Endothelial cell of umbilical vein (primary cell): ENCODE data around the gene CCDC106. TPM values are rescaled to one million over a fixed set of nuclear protein-coding genes. Genes with fewer than 3 reads are reported as not detected.

ENCODE experiments used
- BruUV-seq: library from RNA; stranded (reverse); fragments of 400-500 nt; replicated peaks from 2 replicates; lab custom pipeline; 2021; lab: Mats Ljungman, UMichigan
- CTCF ChIA-PET: fragments of 300-600, 350-600 bp; sonication (Branson Sonifier 250); formaldehyde crosslinking; loops from one replicate; lab custom pipeline; 2021; ENCODE audit warnings: antibody characterized with exemption, inconsistent platforms; lab: Charles Lee
- POLR2A ChIA-PET: fragments of 300-600, 350-600 bp; sonication (Branson Sonifier 250); formaldehyde crosslinking; loops from one replicate; lab custom pipeline; 2021; ENCODE audit warnings: antibody characterized with exemption, inconsistent platforms; lab: Charles Lee
- DNase-seq: peaks from one replicate; pipeline ENCODE4 v3.0.0-alpha.2; 2011; ENCODE audit warnings: low read depth, low spot score
- FAIRE-seq: peaks from 2 replicates; lab custom pipeline; 2011; peaks lifted over from hg19 to GRCh38; lab: Jason Lieb, UNC
- H2AFZ ChIP-seq: 2 replicates; pipeline ENCODE4 v1.6.0; 2012; ENCODE audit warnings: low read depth, low read length, control low read depth, inconsistent platforms
- H3K27ac ChIP-seq: 2 replicates; pipeline ENCODE4 v1.5.1; 2011; ENCODE audit warnings: low read depth, mild to moderate bottlenecking, control low read depth, low read length, moderate library complexity; ENCODE audit not compliant: insufficient read depth
- H3K27me3 ChIP-seq, 2 experiments: 2 replicates each; pipeline versions ENCODE4 v1.6.0 to v1.6.1; 2011; ENCODE audit warnings: low read length in 2 of 2, mixed read lengths in 1 of 2; ENCODE audit not compliant: control insufficient read depth in 2 of 2, insufficient read depth in 2 of 2
- H3K36me3 ChIP-seq, 2 experiments: 2 replicates in 1 of 2; 3 replicates in 1 of 2; pipeline ENCODE4 v1.5.1; 2011; ENCODE audit warnings: low read length in 2 of 2, mild to moderate bottlenecking in 1 of 2, moderate library complexity in 1 of 2; ENCODE audit not compliant: control insufficient read depth in 2 of 2, insufficient read depth in 2 of 2; ENCODE audit errors: extremely low read depth in 1 of 2
- H3K4me1 ChIP-seq: 3 replicates; pipeline ENCODE4 v1.5.1; 2011; ENCODE audit warnings: mild to moderate bottlenecking, low read length; ENCODE audit not compliant: control insufficient read depth, insufficient read depth; ENCODE audit errors: extremely low read depth
- H3K4me2 ChIP-seq: 2 replicates; pipeline ENCODE4 v1.6.1; 2011; ENCODE audit warnings: low read length, control low read depth, mixed read lengths; ENCODE audit not compliant: insufficient read depth
- H3K4me3 ChIP-seq, 3 experiments: fragments of 200-600 bp in 1 of 3; sonication (generic), shearing (Covaris generic) in 1 of 3; replicated peaks in 1 of 3; 2 replicates each; pipeline ENCODE4 v1.5.1; 2011 to 2016; ENCODE audit warnings: control low read depth in 3 of 3, low read length in 3 of 3, mild to moderate bottlenecking in 2 of 3, inconsistent platforms in 1 of 3, low read depth in 1 of 3, moderate library complexity in 1 of 3; ENCODE audit not compliant: insufficient read depth in 1 of 3
- H3K79me2 ChIP-seq: 2 replicates; pipeline ENCODE4 v1.6.0; 2012; ENCODE audit warnings: low read length, inconsistent platforms; ENCODE audit not compliant: control insufficient read depth, insufficient read depth
- H3K9ac ChIP-seq: replicated peaks from 2 replicates; pipeline ENCODE3; 2011; ENCODE audit warnings: low read length, control low read depth; ENCODE audit not compliant: insufficient read depth; ENCODE audit errors: extremely low read depth
- H3K9me1 ChIP-seq: replicated peaks from 3 replicates; pipeline ENCODE4 v1.6.0; 2011; ENCODE audit warnings: mild to moderate bottlenecking, low read length; ENCODE audit not compliant: control insufficient read depth, insufficient read depth; ENCODE audit errors: extremely low read depth
- H3K9me3 ChIP-seq: replicated peaks from 2 replicates; pipeline ENCODE4 v1.5.1; 2012; ENCODE audit warnings: low read length, inconsistent platforms; ENCODE audit not compliant: control insufficient read depth, insufficient read depth
- H4K20me1 ChIP-seq: replicated peaks from 2 replicates; pipeline ENCODE3; 2011; ENCODE audit warnings: mild to moderate bottlenecking, low read length; ENCODE audit not compliant: control insufficient read depth, insufficient read depth; ENCODE audit errors: extremely low read depth
- EZH2 ChIP-seq: IDR thresholded peaks from 2 replicates; pipeline ENCODE4 v1.6.1; 2012; ENCODE audit warnings: borderline replicate concordance, low read depth, mild to moderate bottlenecking, moderate library complexity, low read length, inconsistent platforms; ENCODE audit not compliant: severe bottlenecking
- FOS ChIP-seq: IDR thresholded peaks from 2 replicates; pipeline ENCODE4 v1.6.1; 2011; ENCODE audit warnings: mild to moderate bottlenecking, low read length, moderate library complexity, borderline replicate concordance; ENCODE audit not compliant: insufficient read depth
- GATA2 ChIP-seq: IDR thresholded peaks from 2 replicates; pipeline ENCODE4 v1.7.0; 2011; ENCODE audit warnings: low read depth, mild to moderate bottlenecking, moderate library complexity, mixed read lengths, low read length; ENCODE audit not compliant: insufficient read length, insufficient read depth
- JUN ChIP-seq: IDR thresholded peaks from 2 replicates; pipeline ENCODE4 v1.6.1; 2011; ENCODE audit warnings: borderline replicate concordance, low read depth; ENCODE audit not compliant: insufficient read length, insufficient read depth
- MYC ChIP-seq: IDR thresholded peaks from one replicate; pipeline ENCODE4 v1.6.1; 2011; ENCODE audit warnings: mild to moderate bottlenecking, low read depth, low read length
- POLR2A ChIP-seq: IDR thresholded peaks from 2 replicates; pipeline ENCODE4 v1.6.1; 2012; ENCODE audit warnings: low read depth, mild to moderate bottlenecking, control low read depth, low read length
- POLR2AphosphoS5 ChIP-seq: IDR thresholded peaks from 2 replicates; pipeline ENCODE4 v1.6.1; 2012; ENCODE audit warnings: low read depth, mild to moderate bottlenecking, control low read depth, low read length, moderate library complexity; ENCODE audit not compliant: insufficient read depth
- dilution Hi-C: fragments of 300-500 bp; cut with MboI; formaldehyde crosslinking; loops from one replicate; pipeline ENCODE4 v1.15.0; 2019; ENCODE audit warnings: low sequenced_read_pairs; ENCODE audit not compliant: extremely low pct_ligation_motif_present
- intact Hi-C: fragments of 100-400 bp; cut with micrococcal nuclease; formaldehyde crosslinking; loops from one replicate; pipeline ENCODE4 v1.10.0; 2022
- polyA plus RNA-seq, 4 experiments: library from polyadenylated mRNA; depleted of rRNA in 3 of 4; stranded (reverse) in 3 of 4; unstranded in 1 of 4; fragments of >200 nt; gene quantifications; 2 replicates each; pipeline versions ENCODE4 v1.2.1 to v1.2.3, GENCODE V29; 2011 to 2012; ENCODE audit warnings: missing spikeins in 1 of 4
- total RNA-seq: library from RNA; stranded (reverse); gene quantifications from 2 replicates; pipeline ENCODE4 v1.2.3, GENCODE V29; 2021
- TF ChIP-seq, protein P1 (sequence below), 2 donors: IDR thresholded peaks; 1 replicate in 1 of 2; 2 replicates in 1 of 2; pipeline ENCODE4 v1.5.1; 2011; ENCODE audit warnings: low read length in 2 of 2, mild to moderate bottlenecking in 2 of 2, moderate library complexity in 2 of 2, control low read depth in 1 of 2, inconsistent platforms in 1 of 2, low read depth in 1 of 2; ENCODE audit not compliant: insufficient read depth in 1 of 2; ENCODE audit errors: extremely low read depth in 1 of 2
- TF ChIP-seq, protein P2 (sequence below): IDR thresholded peaks from 2 replicates; pipeline ENCODE4 v1.6.1; 2011; ENCODE audit not compliant: insufficient read depth, insufficient read length

The CCDC106 gene
- total and polyA plus RNA-seq, 2 donors (not counting 3 experiments of a cell fraction or from before 2014, with no cell fraction given) = 11.8 to 12.0 TPM

DNA sequence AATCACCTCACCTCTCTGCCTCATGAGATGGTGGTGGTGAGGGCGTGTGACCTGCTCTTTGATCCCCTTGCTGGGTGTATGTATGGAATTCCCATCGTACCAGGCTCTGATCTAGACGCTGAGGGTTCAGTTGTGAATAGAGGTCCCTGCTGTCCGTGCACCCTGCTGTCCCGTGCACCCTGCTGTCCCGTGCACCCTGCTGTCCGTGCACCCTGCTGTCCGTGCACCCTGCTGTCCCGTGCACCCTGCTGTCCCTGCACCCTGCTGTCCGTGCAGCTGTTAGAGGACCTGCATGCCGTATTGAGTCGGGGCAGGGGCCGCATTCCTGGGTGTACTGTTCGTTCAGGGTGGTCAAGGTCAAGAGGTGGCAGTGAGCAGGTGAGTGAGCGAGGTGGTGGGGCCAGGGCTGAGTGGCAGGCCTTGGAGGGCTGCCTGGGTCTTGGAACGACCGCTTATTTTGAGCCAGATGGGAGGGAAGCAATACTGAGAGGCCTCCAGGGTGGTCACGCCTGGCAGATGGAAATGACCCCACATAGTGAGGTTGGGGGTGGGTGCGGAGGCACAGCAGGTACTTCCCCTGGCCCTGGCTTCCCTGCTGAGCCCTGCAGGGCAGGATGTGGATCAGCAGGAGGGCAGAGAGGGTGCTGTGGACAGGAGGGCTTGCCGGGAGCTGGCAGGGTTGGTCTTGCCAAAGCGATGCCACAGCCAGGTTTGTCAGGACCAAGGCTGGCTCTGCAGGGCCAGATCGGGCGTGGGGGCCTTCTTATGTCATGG lies 22.5 kb downstream of the CCDC106 start:
- Histone ChIP-seq H3K27me3 (no peaks in the 10 kb centered on the region), H3K27ac (no peak overlapping the region), H2AFZ (no peak overlapping the region), H3K79me2 (peaks cover 76% of the 10 kb centered on the region), H3K36me3 (peaks cover 18 to 47% of the 10 kb centered on the region in 2 experiments), H3K4me1 (peaks cover 8% of the 10 kb centered on the region), H3K4me2 (no peak overlapping the region), H3K9me1 (no peaks in the 10 kb centered on the region), H4K20me1 (peaks cover 5% of the 10 kb centered on the region), H3K9me3 (no peaks in the 10 kb centered on the region), H3K9ac (no peak overlapping the region), H3K4me3 (no peak overlapping the region)
- DNase-seq = peak; percentile 33
- POLR2A ChIA-PET = interaction anchor here (0.9 to 1.0 kb wide), 2 partner anchors 14 to 16 kb away, joined by 3 to 5 read pairs; no protein-coding TSS in a partner anchor
- dilution Hi-C loops (no loop called here), intact Hi-C loops (loop anchor here (1.0 kb wide), 1 partner anchor 38 kb away; no protein-coding TSS in a partner anchor)
- TF ChIP-seq, protein P1, sequence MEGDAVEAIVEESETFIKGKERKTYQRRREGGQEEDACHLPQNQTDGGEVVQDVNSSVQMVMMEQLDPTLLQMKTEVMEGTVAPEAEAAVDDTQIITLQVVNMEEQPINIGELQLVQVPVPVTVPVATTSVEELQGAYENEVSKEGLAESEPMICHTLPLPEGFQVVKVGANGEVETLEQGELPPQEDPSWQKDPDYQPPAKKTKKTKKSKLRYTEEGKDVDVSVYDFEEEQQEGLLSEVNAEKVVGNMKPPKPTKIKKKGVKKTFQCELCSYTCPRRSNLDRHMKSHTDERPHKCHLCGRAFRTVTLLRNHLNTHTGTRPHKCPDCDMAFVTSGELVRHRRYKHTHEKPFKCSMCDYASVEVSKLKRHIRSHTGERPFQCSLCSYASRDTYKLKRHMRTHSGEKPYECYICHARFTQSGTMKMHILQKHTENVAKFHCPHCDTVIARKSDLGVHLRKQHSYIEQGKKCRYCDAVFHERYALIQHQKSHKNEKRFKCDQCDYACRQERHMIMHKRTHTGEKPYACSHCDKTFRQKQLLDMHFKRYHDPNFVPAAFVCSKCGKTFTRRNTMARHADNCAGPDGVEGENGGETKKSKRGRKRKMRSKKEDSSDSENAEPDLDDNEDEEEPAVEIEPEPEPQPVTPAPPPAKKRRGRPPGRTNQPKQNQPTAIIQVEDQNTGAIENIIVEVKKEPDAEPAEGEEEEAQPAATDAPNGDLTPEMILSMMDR (IDR thresholded peaks at IDR 0.05; ENCODE audit: extremely low read depth in 1 of 2, insufficient read depth in 1 of 2, low read depth in 1 of 2, low read length in 2 of 2) = no peak
- no peak for TF ChIP-seq JUN
- no peak for TF ChIP-seq POLR2A
- no peak for TF ChIP-seq GATA2
- TF ChIP-seq, protein P2, sequence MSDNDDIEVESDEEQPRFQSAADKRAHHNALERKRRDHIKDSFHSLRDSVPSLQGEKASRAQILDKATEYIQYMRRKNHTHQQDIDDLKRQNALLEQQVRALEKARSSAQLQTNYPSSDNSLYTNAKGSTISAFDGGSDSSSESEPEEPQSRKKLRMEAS = no peak
- TF ChIP-seq EZH2 = no peak
- no peak for TF ChIP-seq FOS
- no peak for TF ChIP-seq MYC
- no peak for TF ChIP-seq POLR2AphosphoS5
- FAIRE-seq = no peak
- CTCF ChIA-PET = interaction anchor here (1.3 to 3.8 kb wide), 7 partner anchors 12 to 663 kb away, joined by 6 to 52 read pairs (median 8); partner anchors contain the start of genes U2AF2 and ZNF784
- BruUV-seq = no TSS peak
